Activated T-cell treated with anti-CD3 and anti-CD28 coated beads, Interleukin-2, amount 50 U/mL, for 24 hours (primary cell): ENCODE results near the gene CNTNAP2.

Source experiments
- DNase-seq: peaks from one replicate; pipeline ENCODE4 v3.0.0-alpha.2; 2020
- H3K27ac Mint-ChIP-seq: 2 replicates; pipeline ENCODE4 v1.8.0; 2020; ENCODE audit warnings: mild to moderate bottlenecking, mixed read lengths
- H3K27me3 Mint-ChIP-seq: 2 replicates; pipeline ENCODE4 v1.8.0; 2020; ENCODE audit warnings: mixed read lengths
- H3K36me3 Mint-ChIP-seq: 2 replicates; pipeline ENCODE4 v1.8.0; 2020; ENCODE audit warnings: low read depth, mixed read lengths
- H3K4me1 Mint-ChIP-seq: 2 replicates; pipeline ENCODE4 v1.8.0; 2020; ENCODE audit warnings: low read depth, mixed read lengths
- H3K4me3 Mint-ChIP-seq: 2 replicates; pipeline ENCODE4 v1.8.0; 2020; ENCODE audit warnings: mild to moderate bottlenecking, moderate library complexity, mixed read lengths
- H3K9me3 Mint-ChIP-seq: 2 replicates; pipeline ENCODE4 v1.8.0; 2020; ENCODE audit warnings: mixed read lengths

Gene CNTNAP2

GRCh38 chr7:148382596-148382995 lies 2266.0 kb downstream of the CNTNAP2 start:
- Mint-ChIP-seq H3K36me3 (no peaks in the 10 kb centered on the region), H3K4me3 (no peak overlapping the region), H3K9me3 (no peaks in the 10 kb centered on the region), H3K4me1 (no peaks in the 10 kb centered on the region), H3K27me3 (no peaks in the 10 kb centered on the region), H3K27ac (no peak overlapping the region)
- DNase-seq = no peak

- H3K27me3 Mint-ChIP-seq = no peaks in the 10 kb centered on the region
- no peak for DNase-seq
- no peak overlapping the region for H3K4me3 Mint-ChIP-seq
- H3K27ac Mint-ChIP-seq = no peak overlapping the region
- no peaks in the 10 kb centered on the region for H3K9me3 Mint-ChIP-seq
- H3K4me1 Mint-ChIP-seq = no peaks in the 10 kb centered on the region
- no peaks in the 10 kb centered on the region for H3K36me3 Mint-ChIP-seq
Measured at GRCh38 chr7:148383651-148384050, 2267.1 kb downstream of the CNTNAP2 start.

DNA sequence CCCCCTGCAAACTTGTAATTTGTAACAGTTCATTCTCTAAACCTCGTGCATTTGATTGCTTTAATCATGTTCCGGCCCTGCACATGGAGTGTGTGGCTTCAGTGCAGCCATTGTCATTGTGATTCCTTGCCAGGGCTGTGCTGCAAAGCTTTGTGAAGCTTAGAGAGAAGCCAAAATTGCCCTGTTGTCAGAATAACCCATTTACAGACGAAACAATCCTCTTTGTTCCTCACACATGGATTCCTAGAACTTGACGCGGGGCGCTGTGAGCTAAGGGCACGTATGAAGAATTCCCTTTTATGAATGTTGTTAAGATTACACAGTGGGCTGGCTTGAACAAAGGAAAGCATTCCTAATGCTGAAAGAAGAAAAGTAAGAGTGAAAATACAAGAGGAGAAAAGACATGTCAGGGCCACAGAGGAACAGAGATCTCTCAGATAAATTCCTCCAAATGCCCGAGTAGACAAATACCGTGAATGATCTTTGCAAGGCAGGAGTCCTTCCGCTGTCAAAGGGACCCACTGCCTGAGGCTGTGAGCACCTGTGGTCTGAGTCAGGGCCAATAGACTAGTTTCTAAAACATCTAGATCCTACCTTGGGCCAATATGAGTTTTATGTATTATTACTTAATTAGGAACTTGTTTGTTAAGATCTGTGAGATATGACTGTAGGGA lies 2268.5 kb downstream of the CNTNAP2 start:
- no peak for DNase-seq
- Mint-ChIP-seq H3K9me3 (peaks cover 5% of the 10 kb centered on the region), H3K36me3 (no peaks in the 10 kb centered on the region), H3K4me1 (no peaks in the 10 kb centered on the region), H3K27me3 (peaks cover under 1% of the 10 kb centered on the region), H3K4me3 (no peak overlapping the region), H3K27ac (no peak overlapping the region)

GRCh38 chr7:148390381-148390780 lies 2273.8 kb downstream of the CNTNAP2 start:
- no peaks in the 10 kb centered on the region for H3K4me1 Mint-ChIP-seq
- peaks cover 5% of the 10 kb centered on the region for H3K9me3 Mint-ChIP-seq
- H3K36me3 Mint-ChIP-seq = no peaks in the 10 kb centered on the region
- H3K4me3 Mint-ChIP-seq = no peak overlapping the region
- no peak for DNase-seq
- H3K27me3 Mint-ChIP-seq = peaks cover 8% of the 10 kb centered on the region
- H3K27ac Mint-ChIP-seq = no peak overlapping the region

- Mint-ChIP-seq H3K4me1 (no peaks in the 10 kb centered on the region), H3K27ac (no peak overlapping the region), H3K36me3 (no peaks in the 10 kb centered on the region), H3K27me3 (peaks cover 18% of the 10 kb centered on the region), H3K9me3 (peaks cover 5% of the 10 kb centered on the region), H3K4me3 (no peak overlapping the region)
- DNase-seq = no peak
Measured at GRCh38 chr7:148391591-148391990, 2275.0 kb downstream of the CNTNAP2 start.

DNA sequence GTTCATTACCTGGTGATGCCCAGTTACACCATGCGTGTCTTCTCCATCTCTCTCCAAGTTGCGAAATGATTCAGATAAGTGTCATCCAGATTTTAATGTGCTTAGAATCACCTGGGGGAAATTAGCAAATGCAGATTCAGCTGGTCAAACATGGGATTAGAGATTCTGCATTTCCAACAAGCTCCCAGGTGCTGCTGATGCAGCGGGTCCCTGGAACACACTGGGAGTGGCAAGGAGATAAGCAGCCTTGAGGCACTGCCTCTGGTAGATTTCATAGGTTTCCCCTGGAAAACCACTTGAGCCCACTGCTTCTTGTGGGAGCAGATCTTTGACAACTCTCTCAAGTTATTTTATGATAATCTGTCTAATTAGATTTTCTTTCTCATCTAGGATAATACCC lies 2278.0 kb downstream of the CNTNAP2 start:
- no peaks in the 10 kb centered on the region for H3K9me3 Mint-ChIP-seq
- H3K27ac Mint-ChIP-seq = no peak overlapping the region
- H3K4me3 Mint-ChIP-seq = no peak overlapping the region
- H3K4me1 Mint-ChIP-seq = no peaks in the 10 kb centered on the region
- no peaks in the 10 kb centered on the region for H3K36me3 Mint-ChIP-seq
- DNase-seq = no peak
- H3K27me3 Mint-ChIP-seq = peaks cover 36% of the 10 kb centered on the region

DNA sequence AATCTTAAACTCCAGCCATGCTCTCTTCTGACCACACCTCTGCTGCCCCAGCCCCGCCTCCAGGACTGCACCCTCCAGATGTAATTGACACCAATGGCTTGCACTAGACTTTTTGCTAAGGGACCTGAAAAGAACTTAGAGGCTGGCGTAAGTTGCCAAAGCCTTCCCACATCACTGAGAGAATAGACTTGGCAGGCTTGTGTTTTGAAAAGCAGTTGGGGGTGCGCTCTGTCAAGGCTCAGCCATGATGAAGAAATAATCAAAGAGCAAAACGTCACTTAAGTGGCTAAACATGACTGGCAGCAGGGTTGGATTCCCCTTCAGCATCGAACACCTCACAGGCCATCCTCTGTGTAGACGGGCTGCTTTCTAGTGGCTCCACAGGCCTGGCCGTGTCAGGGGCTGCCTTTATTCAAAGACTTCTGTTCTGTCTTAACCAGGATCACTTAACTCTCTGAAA lies 2278.8 kb downstream of the CNTNAP2 start:
- H3K27me3 Mint-ChIP-seq = peaks cover 39% of the 10 kb centered on the region
- no peaks in the 10 kb centered on the region for H3K9me3 Mint-ChIP-seq
- H3K27ac Mint-ChIP-seq = no peak overlapping the region
- H3K36me3 Mint-ChIP-seq = no peaks in the 10 kb centered on the region
- no peak overlapping the region for H3K4me3 Mint-ChIP-seq
- no peak for DNase-seq
- H3K4me1 Mint-ChIP-seq = no peaks in the 10 kb centered on the region

GRCh38 chr7:148395990-148396716 lies 2279.6 kb downstream of the CNTNAP2 start:
- Mint-ChIP-seq H3K27me3 (peaks cover 40% of the 10 kb centered on the region), H3K4me1 (no peaks in the 10 kb centered on the region), H3K27ac (no peak overlapping the region), H3K9me3 (no peaks in the 10 kb centered on the region), H3K4me3 (no peak overlapping the region), H3K36me3 (no peaks in the 10 kb centered on the region)
- no peak for DNase-seq

DNA sequence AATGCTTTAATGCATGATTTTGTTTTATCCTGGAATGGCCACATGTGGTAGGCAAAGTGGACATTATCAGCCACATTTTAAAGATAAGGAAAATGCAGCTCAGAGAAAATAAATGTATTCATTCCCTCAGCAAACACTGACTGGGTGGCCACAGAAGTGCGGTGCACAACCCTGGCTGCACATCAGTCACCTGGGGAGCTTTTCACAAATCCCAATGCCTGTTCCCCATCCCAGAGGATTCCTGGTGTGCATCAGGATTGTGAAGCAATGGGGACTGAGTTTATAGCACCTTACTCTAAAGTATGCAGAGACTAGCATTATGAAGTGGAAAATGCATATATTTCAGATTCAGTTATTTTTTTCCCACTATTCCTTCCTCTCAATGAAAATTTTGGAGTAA lies 2280.5 kb downstream of the CNTNAP2 start:
- DNase-seq = no peak
- Mint-ChIP-seq H3K9me3 (no peaks in the 10 kb centered on the region), H3K4me3 (no peak overlapping the region), H3K27ac (no peak overlapping the region), H3K36me3 (no peaks in the 10 kb centered on the region), H3K4me1 (no peaks in the 10 kb centered on the region), H3K27me3 (peaks cover 46% of the 10 kb centered on the region)

- Mint-ChIP-seq H3K27ac (no peak overlapping the region), H3K9me3 (no peaks in the 10 kb centered on the region), H3K36me3 (no peaks in the 10 kb centered on the region), H3K27me3 (peaks cover 48% of the 10 kb centered on the region), H3K4me1 (no peaks in the 10 kb centered on the region), H3K4me3 (no peak overlapping the region)
- no peak for DNase-seq
Measured at GRCh38 chr7:148397551-148397950, 2280.9 kb downstream of the CNTNAP2 start.

DNA sequence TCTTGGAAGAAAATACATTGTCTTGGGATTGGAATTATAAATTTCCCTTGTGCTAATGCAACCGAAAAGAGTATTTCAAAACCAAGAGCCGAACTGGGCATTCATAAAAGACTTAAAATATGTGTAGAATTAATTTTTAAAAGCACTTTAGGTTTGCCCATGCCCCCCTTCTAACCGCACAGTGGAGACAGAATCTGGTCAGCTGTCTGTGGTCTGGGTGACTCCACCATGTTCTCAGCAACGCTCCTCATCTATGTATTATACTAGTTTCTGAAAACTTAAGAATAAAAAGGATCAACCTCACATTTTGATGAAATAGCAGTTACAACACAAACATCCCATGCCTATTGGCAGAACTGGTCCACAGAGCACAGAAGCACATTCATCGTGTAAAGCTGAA lies 2281.4 kb downstream of the CNTNAP2 start:
- no peak overlapping the region for H3K27ac Mint-ChIP-seq
- H3K4me1 Mint-ChIP-seq = no peaks in the 10 kb centered on the region
- H3K9me3 Mint-ChIP-seq = no peaks in the 10 kb centered on the region
- no peak overlapping the region for H3K4me3 Mint-ChIP-seq
- no peak for DNase-seq
- no peaks in the 10 kb centered on the region for H3K36me3 Mint-ChIP-seq
- peaks cover 49% of the 10 kb centered on the region for H3K27me3 Mint-ChIP-seq

DNA sequence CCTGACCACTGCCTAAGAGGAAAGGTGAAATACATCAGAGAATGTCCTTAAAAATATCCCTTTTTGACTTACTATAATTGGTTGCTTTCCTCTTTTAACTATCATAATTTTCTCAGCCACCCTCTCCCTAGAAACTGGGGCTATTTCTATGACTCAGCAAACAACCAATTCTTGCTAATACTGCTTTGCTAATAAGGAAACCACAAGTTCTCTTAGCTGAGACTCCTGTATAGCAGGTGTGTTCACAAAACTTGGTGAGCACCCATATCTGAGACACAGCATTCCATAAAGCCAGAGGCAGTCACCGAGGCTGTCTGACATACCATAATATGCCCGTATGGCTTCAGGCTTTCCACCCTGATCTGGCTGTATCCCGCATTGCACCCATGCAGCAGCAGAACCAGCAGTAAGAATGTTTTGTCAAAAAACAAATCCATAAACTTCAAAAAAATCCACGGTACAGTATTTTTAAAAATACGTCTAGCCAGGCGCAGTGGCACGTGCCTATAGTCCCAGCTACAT lies 2282.3 kb downstream of the CNTNAP2 start:
- Mint-ChIP-seq H3K4me1 (no peaks in the 10 kb centered on the region), H3K27ac (no peak overlapping the region), H3K36me3 (no peaks in the 10 kb centered on the region), H3K4me3 (no peak overlapping the region), H3K27me3 (peaks cover 56% of the 10 kb centered on the region), H3K9me3 (no peaks in the 10 kb centered on the region)
- no peak for DNase-seq

- DNase-seq = no peak
- Mint-ChIP-seq H3K27me3 (peaks cover 65% of the 10 kb centered on the region), H3K36me3 (no peaks in the 10 kb centered on the region), H3K9me3 (no peaks in the 10 kb centered on the region), H3K27ac (no peak overlapping the region), H3K4me1 (no peaks in the 10 kb centered on the region), H3K4me3 (peak overlapping the region; percentile 21)
Measured at GRCh38 chr7:148400101-148400500, 2283.5 kb downstream of the CNTNAP2 start.

GRCh38 chr7:148402159-148402558 lies 2285.6 kb downstream of the CNTNAP2 start:
- Mint-ChIP-seq H3K27me3 (peaks cover 65% of the 10 kb centered on the region), H3K4me3 (no peak overlapping the region), H3K27ac (no peak overlapping the region)

GRCh38 chr7:148403466-148403993 lies 2286.9 kb downstream of the CNTNAP2 start:
- Mint-ChIP-seq H3K4me1 (no peaks in the 10 kb centered on the region), H3K36me3 (no peaks in the 10 kb centered on the region), H3K27ac (no peak overlapping the region), H3K4me3 (no peak overlapping the region), H3K27me3 (peaks cover 65% of the 10 kb centered on the region), H3K9me3 (no peaks in the 10 kb centered on the region)
- DNase-seq = no peak

More at GRCh38 chr7:148402159-148402558, 2285.6 kb downstream of the CNTNAP2 start:
- DNase-seq = no peak
- Mint-ChIP-seq H3K36me3 (no peaks in the 10 kb centered on the region), H3K4me1 (no peaks in the 10 kb centered on the region), H3K9me3 (no peaks in the 10 kb centered on the region)
